ENCODE data around the gene SLC12A2. TPM values are rescaled to one million over a fixed set of nuclear protein-coding genes. Genes with fewer than 3 reads are reported as not detected.

Gene SLC12A2
- total and polyA plus RNA-seq, 2 of the 4 experiments (the other 2 are of a cell fraction), result 5.6 to 30.3 TPM

DNA sequence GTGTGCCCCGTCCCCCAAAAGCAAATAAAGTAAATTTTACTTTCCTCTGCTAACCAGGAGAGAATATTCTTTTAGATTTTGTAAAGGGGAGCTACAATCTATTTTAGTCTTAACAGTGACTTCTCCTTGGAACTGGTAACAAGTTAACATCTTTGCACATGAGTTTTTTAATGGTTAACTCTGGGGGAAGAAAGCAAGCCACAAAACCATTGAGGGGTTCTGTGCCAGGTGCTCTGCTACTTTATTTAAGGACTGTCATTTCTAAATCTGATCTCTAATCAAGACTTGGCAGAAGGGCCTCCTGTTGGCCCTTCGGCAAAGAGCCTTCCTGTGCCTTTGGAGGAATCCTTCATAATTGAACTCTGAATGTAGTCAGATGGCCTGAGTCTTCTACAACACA, 153.4 kb downstream of the SLC12A2 start:
- no peaks in the 10 kb centered on the region for H3K9me1 ChIP-seq (ENCODE audit: insufficient read depth, low read length)
- TF ChIP-seq CEBPB (IDR thresholded peaks at IDR 0.05; ENCODE audit: low read depth, low read length), result no peak
- no peak for TF ChIP-seq RFX5 (IDR thresholded peaks at IDR 0.05; ENCODE audit: low read depth, low read length)
- TF ChIP-seq FOS (IDR thresholded peaks at IDR 0.05; ENCODE audit: low read depth, low read length), result no peak
- no peak for TF ChIP-seq RCOR1 (IDR thresholded peaks at IDR 0.05; ENCODE audit: insufficient replicate concordance, low read length)
- H2AK5ac ChIP-seq (ENCODE audit: low read depth, low read length), result no peak overlapping the region
- no peak overlapping the region for H3K4ac ChIP-seq (ENCODE audit: low read depth, low read length)
- no peaks in the 10 kb centered on the region for H4K20me1 ChIP-seq (ENCODE audit: insufficient read depth, low read length)
- intact Hi-C loops (cut with micrococcal nuclease), result no loop called here
- H3K4me2 ChIP-seq (ENCODE audit: low read depth, low read length), result no peak overlapping the region
- no peak overlapping the region for H3K18ac ChIP-seq (ENCODE audit: low read depth, low read length)
- no peak overlapping the region for H3K23ac ChIP-seq (ENCODE audit: low read depth, low read length)
- H3K14ac ChIP-seq (replicated peaks; ENCODE audit: low read depth, low read length), result no peak overlapping the region
- DNase-seq, result no peak
- CTCF ChIA-PET, result interaction anchor here (1.8 kb wide), 1 partner anchor 10 kb away, joined by 6 read pairs; no protein-coding TSS in a partner anchor
- dilution Hi-C loops (cut with HindIII; ENCODE audit: low sequenced_read_pairs, unreplicated experiment), result no loop called here
- no CpG with 5 or more reads among the region's 2 CpGs for WGBS, 2 experiments (ENCODE audit: extremely low coverage in 2 of 2, insufficient read length in 1 of 2)
- H3K9ac ChIP-seq (ENCODE audit: low read depth, low read length), result no peak overlapping the region
- no peak for ATAC-seq (ENCODE audit: low read depth)
- H3K4me1 ChIP-seq (ENCODE audit: control insufficient read depth, insufficient read depth, low read length), result no peaks in the 10 kb centered on the region
- H3K56ac ChIP-seq (ENCODE audit: extremely low read depth, insufficient read depth, low read length), result no peak overlapping the region
- H4K8ac ChIP-seq (ENCODE audit: low read depth in 2 of 2, low read length in 2 of 2), result no peak overlapping the region
- no peak overlapping the region for H4K91ac ChIP-seq (ENCODE audit: insufficient read depth, low read depth, low read length)
- H4K5ac ChIP-seq (ENCODE audit: low read depth, low read length), result no peak overlapping the region
- H2BK15ac ChIP-seq (ENCODE audit: low read depth, low read length), result no peak overlapping the region
- H3K36me3 ChIP-seq (ENCODE audit: control insufficient read depth, insufficient read depth, low read length), result no peaks in the 10 kb centered on the region
- no peaks in the 10 kb centered on the region for H3K9me3 ChIP-seq (ENCODE audit: control insufficient read depth, insufficient read depth, low read length)
- no peak overlapping the region for H2AK9ac ChIP-seq (replicated peaks; ENCODE audit: low read depth, low read length, poor library complexity)
- POLR2A ChIA-PET (ENCODE audit: unreplicated experiment), result no interaction called here
- no peak overlapping the region for H2BK20ac ChIP-seq (ENCODE audit: low read depth, low read length)
- no peak overlapping the region for H2BK5ac ChIP-seq (ENCODE audit: low read depth, low read length, poor library complexity, severe bottlenecking)
- no TSS peak for BruUV-seq (replicated peaks)
- H3K4me3 ChIP-seq (ENCODE audit: insufficient read depth, low read depth, low read length), result no peak overlapping the region
- no peaks in the 10 kb centered on the region for H3K27me3 ChIP-seq (ENCODE audit: control insufficient read depth, insufficient read depth, low read length)
- H3K27ac ChIP-seq (ENCODE audit: insufficient read depth, low read length), result no peak overlapping the region
- in situ Hi-C loops (cut with MboI; ENCODE audit: low sequenced_read_pairs), result no loop called here
- H3K79me1 ChIP-seq (ENCODE audit: low read depth in 1 of 2, low read length in 2 of 2), result no peaks in the 10 kb centered on the region
- no peak overlapping the region for H2BK120ac ChIP-seq (ENCODE audit: low read depth, low read length)
- H2AFZ ChIP-seq (replicated peaks; ENCODE audit: low read length, poor library complexity), result no peak overlapping the region

Data from IMR-90 (cell line).